ENCODE measurements around the gene SNRPA. TPM values are rescaled to one million over a fixed set of nuclear protein-coding genes. Genes with fewer than 3 reads are reported as not detected.

The SNRPA gene
- total and polyA plus RNA-seq, 2 of the 8 experiments (the other 6 are each of a cell fraction or from before 2014, with no cell fraction given), result 201 to 202 TPM

DNA sequence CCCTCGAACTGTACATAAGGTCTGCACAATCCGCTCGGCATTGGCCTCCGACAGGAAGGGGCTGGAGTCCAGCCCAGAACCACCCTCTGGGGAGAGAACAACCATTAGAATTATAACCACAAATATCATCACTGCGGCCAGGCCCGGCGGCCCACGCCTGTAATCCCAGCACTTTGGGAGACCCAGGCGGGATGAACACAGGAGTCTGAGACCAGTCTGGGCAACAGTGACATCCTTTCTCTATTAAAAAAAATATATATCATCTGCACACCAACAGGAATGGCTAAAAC, 45.7 kb upstream of the SNRPA start:
- ChIA-PET POLR2A (ENCODE audit: partially characterized antibody) (no interaction called here), CTCF (ENCODE audit: partially characterized antibody) (interaction anchor here (2.4 kb wide), 1 partner anchor 42 kb away, joined by 12 read pairs; no protein-coding TSS in a partner anchor)
- Histone ChIP-seq H3K9ac (replicated peaks in 1 of 4; ENCODE audit: extremely low read depth in 1 of 4, low read depth in 3 of 4, low read length in 3 of 4) (no peak overlapping the region), H3K27ac (ENCODE audit: low read depth, low read length) (no peak overlapping the region), H3K4me2 (ENCODE audit: insufficient read depth in 1 of 2, low read depth in 2 of 2, low read length in 2 of 2) (no peak overlapping the region), H3K79me2 (ENCODE audit: control insufficient read depth in 1 of 2, insufficient read depth in 2 of 2, low read length in 2 of 2) (no peaks in the 10 kb centered on the region), H4K8ac (ENCODE audit: extremely low read depth, insufficient read depth, low read length) (no peak overlapping the region), H3K23me2 (ENCODE audit: low read depth, low read length) (no peaks in the 10 kb centered on the region), H4K5ac (ENCODE audit: insufficient read length, low read depth, low read length) (no peak overlapping the region), H2BK12ac (ENCODE audit: low read depth, low read length) (no peak overlapping the region), H3K14ac (ENCODE audit: insufficient read length) (no peak overlapping the region), H3K79me1 (ENCODE audit: low read depth, low read length) (no peaks in the 10 kb centered on the region), H3K4me1 (replicated peaks in 1 of 4; ENCODE audit: control insufficient read depth in 3 of 4, insufficient read depth in 4 of 4, low read length in 3 of 4) (peaks cover 0 to 4% (median 1%) of the 10 kb centered on the region in 4 experiments; a peak in 5 of 7 replicates), H2AK5ac (ENCODE audit: low read depth, low read length) (no peak overlapping the region), H2BK5ac (ENCODE audit: low read depth, low read length) (no peak overlapping the region), H3K18ac (ENCODE audit: extremely low read depth, low read length) (no peak overlapping the region), H2BK15ac (ENCODE audit: low read length) (no peak overlapping the region), H2BK120ac (replicated peaks; ENCODE audit: low read depth, low read length) (no peak overlapping the region), H3K9me3 (ENCODE audit: insufficient read depth in 2 of 2, low read depth in 1 of 2, low read length in 1 of 2) (no peaks in the 10 kb centered on the region), H3K4ac (replicated peaks; ENCODE audit: insufficient read length, low read depth, low read length) (no peak overlapping the region), H3K27me3 (replicated peaks in 1 of 4; ENCODE audit: control insufficient read depth in 3 of 4, extremely low read depth in 1 of 4, insufficient read depth in 3 of 4, low read length in 3 of 4) (no peaks in the 10 kb centered on the region), H2BK20ac (ENCODE audit: low read length) (no peak overlapping the region), H3K56ac (replicated peaks; ENCODE audit: insufficient read length, low read depth, low read length) (no peak overlapping the region), H4K20me1 (replicated peaks in 1 of 2; ENCODE audit: control insufficient read depth in 1 of 2, insufficient read depth in 2 of 2, low read length in 2 of 2) (peaks cover 0 to 6% of the 10 kb centered on the region in 2 experiments), H3K36me3 (ENCODE audit: control insufficient read depth in 2 of 4, insufficient read depth in 4 of 4, low read length in 3 of 4) (peaks cover 12 to 40% (median 29%) of the 10 kb centered on the region in 4 experiments; a peak in 7 of 8 replicates), H3K4me3 (ENCODE audit: extremely low read depth in 1 of 4, insufficient read depth in 2 of 4, low read depth in 3 of 4, low read length in 4 of 4) (no peak overlapping the region), H4K91ac (replicated peaks; ENCODE audit: insufficient read length, low read length) (no peak overlapping the region), H3K23ac (ENCODE audit: insufficient read length) (no peak overlapping the region), H2AFZ (ENCODE audit: low read length) (no peak overlapping the region)
- TF ChIP-seq, protein P1, sequence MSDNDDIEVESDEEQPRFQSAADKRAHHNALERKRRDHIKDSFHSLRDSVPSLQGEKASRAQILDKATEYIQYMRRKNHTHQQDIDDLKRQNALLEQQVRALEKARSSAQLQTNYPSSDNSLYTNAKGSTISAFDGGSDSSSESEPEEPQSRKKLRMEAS (IDR thresholded peaks at IDR 0.05), result no peak
- TF ChIP-seq CREB1 (IDR thresholded peaks at IDR 0.05), result no peak
- no peak for TF ChIP-seq SUZ12 (IDR thresholded peaks at IDR 0.05; ENCODE audit: low read length)
- TF ChIP-seq SIRT6 (IDR thresholded peaks at IDR 0.05; ENCODE audit: low read length), result no peak
- FAIRE-seq (no peak), DNase-seq (ENCODE audit: low read depth in 1 of 2, low spot score in 2 of 2) (no peak)
- 95% methylated on average over 9 of the region's 9 CpGs; no CpG with 5 or more reads in 1 of the 2 experiments for WGBS, 2 experiments (ENCODE audit: extremely low coverage in 1 of 2, insufficient coverage in 1 of 2, insufficient read length in 1 of 2, insufficient replicate concordance in 2 of 2, low coverage in 1 of 2, low lambda C conversion rate in 2 of 2, missing lambda C conversion rate in 1 of 2)

Data from H1 (cell line).